Measurements from ENCODE around the gene OR10G7. TPM values are rescaled to one million over a fixed set of nuclear protein-coding genes. Genes with fewer than 3 reads are reported as not detected.

OR10G7 gene
- total RNA-seq, 2 experiments from 2014 or later: not detected

- no peak for TF ChIP-seq CTCF (IDR thresholded peaks at IDR 0.05)
- no peaks in the 10 kb centered on the region for H3K36me3 ChIP-seq (ENCODE audit: insufficient read depth, low read length)
- peaks cover 49% of the 10 kb centered on the region for H3K27me3 Mint-ChIP-seq
- DNase-seq (no peak), ATAC-seq (ENCODE audit: poor library complexity) (no peak)
- no peaks in the 10 kb centered on the region for H3K4me1 ChIP-seq (ENCODE audit: insufficient read depth, low read length)
- ChIA-PET POLR2A (interaction anchor here (0.6 to 1.0 kb wide), 2 partner anchors 33 kb away, joined by 3 to 4 read pairs; partner anchors contain the start of gene VWA5A), CTCF (no interaction called here)
- H3K27me3 ChIP-seq (ENCODE audit: control insufficient read depth in 1 of 2, insufficient read depth in 2 of 2, low read length in 2 of 2): peaks cover 7 to 11% of the 10 kb centered on the region in 2 experiments
- no peak overlapping the region for H3K27ac ChIP-seq (ENCODE audit: low read depth in 1 of 2, low read length in 2 of 2)
- H3K4me3 ChIP-seq (ENCODE audit: low read length): no peak overlapping the region
- no peaks in the 10 kb centered on the region for H3K9me3 Mint-ChIP-seq
- no peaks in the 10 kb centered on the region for H3K4me1 Mint-ChIP-seq (ENCODE audit: low read depth)
- H3K9me3 ChIP-seq (ENCODE audit: control insufficient read depth in 1 of 2, insufficient read depth in 1 of 2, low read length in 2 of 2): no peaks in the 10 kb centered on the region
- intact Hi-C loops (cut with DNase I, micrococcal nuclease): no loop called here
- H3K36me3 Mint-ChIP-seq (ENCODE audit: low read depth): no peaks in the 10 kb centered on the region
- no peak overlapping the region for H3K4me3 Mint-ChIP-seq
- H3K27ac Mint-ChIP-seq: no peak overlapping the region
Measured at GRCh38 chr11:124082371-124082770, 41.2 kb upstream of the OR10G7 start.

- H3K9me3 ChIP-seq (ENCODE audit: control insufficient read depth in 1 of 2, insufficient read depth in 1 of 2, low read length in 2 of 2): no peaks in the 10 kb centered on the region
- ChIA-PET CTCF (no interaction called here), POLR2A (interaction anchor here (0.6 to 1.0 kb wide), 2 partner anchors 33 to 34 kb away, joined by 3 to 4 read pairs; partner anchors contain the start of gene VWA5A)
- H3K4me1 ChIP-seq (ENCODE audit: insufficient read depth, low read length): no peaks in the 10 kb centered on the region
- H3K4me3 Mint-ChIP-seq: no peak overlapping the region
- H3K4me3 ChIP-seq (ENCODE audit: low read length): no peak overlapping the region
- TF ChIP-seq CTCF (IDR thresholded peaks at IDR 0.05): no peak
- H3K27me3 Mint-ChIP-seq: peaks cover 57% of the 10 kb centered on the region
- H3K27ac ChIP-seq (ENCODE audit: low read depth in 1 of 2, low read length in 2 of 2): no peak overlapping the region
- H3K36me3 ChIP-seq (ENCODE audit: insufficient read depth, low read length): no peaks in the 10 kb centered on the region
- H3K9me3 Mint-ChIP-seq: no peaks in the 10 kb centered on the region
- no peak for DNase-seq
- no peak overlapping the region for H3K27ac Mint-ChIP-seq
- intact Hi-C loops (cut with DNase I, micrococcal nuclease): no loop called here
- no peaks in the 10 kb centered on the region for H3K36me3 Mint-ChIP-seq (ENCODE audit: low read depth)
- H3K27me3 ChIP-seq (ENCODE audit: control insufficient read depth in 1 of 2, insufficient read depth in 2 of 2, low read length in 2 of 2): peaks cover 8 to 11% of the 10 kb centered on the region in 2 experiments
- ATAC-seq (ENCODE audit: poor library complexity): no peak
- H3K4me1 Mint-ChIP-seq (ENCODE audit: low read depth): peaks cover 3% of the 10 kb centered on the region
Measured at GRCh38 chr11:124081483-124081882, 40.4 kb upstream of the OR10G7 start.

- DNase-seq (no peak), ATAC-seq (ENCODE audit: poor library complexity) (no peak)
- Histone ChIP-seq H3K9me3 (ENCODE audit: control insufficient read depth in 1 of 2, insufficient read depth in 1 of 2, low read length in 2 of 2) (no peaks in the 10 kb centered on the region), H3K4me1 (ENCODE audit: insufficient read depth, low read length) (peaks cover 8% of the 10 kb centered on the region), H3K27ac (ENCODE audit: low read depth in 1 of 2, low read length in 2 of 2) (no peak overlapping the region), H3K4me3 (ENCODE audit: low read length) (no peak overlapping the region), H3K36me3 (ENCODE audit: insufficient read depth, low read length) (no peaks in the 10 kb centered on the region), H3K27me3 (ENCODE audit: control insufficient read depth in 1 of 2, insufficient read depth in 2 of 2, low read length in 2 of 2) (peaks cover 17% of the 10 kb centered on the region in 2 experiments)
- no peak for TF ChIP-seq CTCF (IDR thresholded peaks at IDR 0.05)
- POLR2A ChIA-PET: no interaction called here
- Mint-ChIP-seq H3K9me3 (no peaks in the 10 kb centered on the region), H3K4me1 (ENCODE audit: low read depth) (peaks cover 9% of the 10 kb centered on the region), H3K36me3 (ENCODE audit: low read depth) (no peaks in the 10 kb centered on the region), H3K27me3 (peaks cover 61% of the 10 kb centered on the region), H3K27ac (no peak overlapping the region), H3K4me3 (no peak overlapping the region)
- CTCF ChIA-PET: no interaction called here
- intact Hi-C loops (cut with DNase I, micrococcal nuclease): no loop called here
Measured at GRCh38 chr11:124080327-124081001, 39.3 kb upstream of the OR10G7 start.

All from CD4-positive, alpha-beta T cell (primary cell).